HEK293 (cell line): ENCODE measurements around the gene LEF1.
"Not testable (repeated sequence)": the region's sequence is repeated elsewhere in the genome, so short reads cannot be mapped to it uniquely, and the experiment has no call there.

Source experiments
- CTCF ChIA-PET: fragments of 350-600 bp; formaldehyde crosslinking; extraction: SDS; loops from one replicate; lab custom pipeline; 2021; ENCODE audit warnings: antibody characterized with exemption; lab: Yijun Ruan, JAX
- POLR2A ChIA-PET: fragments of 300-600 bp; formaldehyde crosslinking; extraction: SDS; loops from one replicate; lab custom pipeline; 2020; ENCODE audit warnings: antibody characterized with exemption, inconsistent platforms; lab: Yijun Ruan, JAX
- H3K27ac ChIP-seq: fragments of 200-500 bp; sonication (Bioruptor generic); 2 replicates; pipeline ENCODE4 v1.5.1; 2014; ENCODE audit warnings: low read depth, low read length, control low read depth, inconsistent platforms; ENCODE audit errors: extremely low read depth
- H3K36me3 ChIP-seq, 2 experiments: fragments of 200-500 bp in 1 of 2; sonication (Bioruptor generic) in 1 of 2; 1 replicate in 1 of 2; 2 replicates in 1 of 2; pipeline ENCODE4 v1.5.1; 2014 to 2017; ENCODE audit warnings: inconsistent platforms in 2 of 2, low read length in 2 of 2; ENCODE audit not compliant: control insufficient read depth in 2 of 2, insufficient read depth in 1 of 2
- H3K4me1 ChIP-seq: fragments of 200-500 bp; sonication (Bioruptor generic); 2 replicates; pipeline ENCODE4 v1.5.1; 2014; ENCODE audit warnings: mild to moderate bottlenecking, low read length, inconsistent platforms; ENCODE audit not compliant: control insufficient read depth, insufficient read depth
- H3K4me3 ChIP-seq: 2 replicates; pipeline ENCODE4 v1.5.1; 2011; ENCODE audit warnings: low read depth, mild to moderate bottlenecking, control low read depth, low read length, moderate library complexity
- H3K9me3 ChIP-seq: fragments of 200-500 bp; sonication (Bioruptor generic); 2 replicates; pipeline ENCODE4 v1.5.1; 2014; ENCODE audit warnings: low read depth, low read length, inconsistent platforms; ENCODE audit not compliant: control insufficient read depth, insufficient read depth
- CTCF ChIP-seq: fragments of 450-650 bp; formaldehyde crosslinking; IDR thresholded peaks from 2 replicates; pipeline ENCODE4 v1.5.1; 2016; ENCODE audit warnings: missing biosample characterization, missing genetic modification characterization
- HOXA7 ChIP-seq: sonication (generic); formaldehyde crosslinking; IDR thresholded peaks from 2 replicates; pipeline ENCODE4 v1.8.1; 2022; ENCODE audit warnings: missing genetic modification reagents, borderline replicate concordance
- KLF9 ChIP-seq: fragments of 450-650 bp; formaldehyde crosslinking; IDR thresholded peaks from 2 replicates; pipeline ENCODE4 v1.5.1; 2016; ENCODE audit warnings: missing biosample characterization, missing genetic modification characterization, low read depth
- PRDM1 ChIP-seq: fragments of 450-650 bp; formaldehyde crosslinking; IDR thresholded peaks from 2 replicates; pipeline ENCODE4; 2016; ENCODE audit warnings: missing biosample characterization, missing genetic modification characterization
- TCF7L2 ChIP-seq: IDR thresholded peaks from 2 replicates; pipeline ENCODE4 v1.6.1; 2011; ENCODE audit warnings: low read depth, mild to moderate bottlenecking, inconsistent platforms, low read length, moderate library complexity, borderline replicate concordance
- TRIM28 ChIP-seq: IDR thresholded peaks from 2 replicates; pipeline ENCODE4 v1.6.1; 2011; ENCODE audit warnings: low read length, control low read depth, borderline replicate concordance
- ZBTB1 ChIP-seq: fragments of 450-650 bp; formaldehyde crosslinking; IDR thresholded peaks from 2 replicates; pipeline ENCODE4 v1.5.1; 2016; ENCODE audit warnings: missing biosample characterization, missing genetic modification characterization
- ZBTB7A ChIP-seq: fragments of 450-650 bp; formaldehyde crosslinking; IDR thresholded peaks from 2 replicates; pipeline ENCODE4 v1.5.1; 2016; ENCODE audit warnings: low read depth, missing biosample characterization, missing genetic modification characterization
- ZNF175 ChIP-seq: fragments of 450-650 bp; formaldehyde crosslinking; IDR thresholded peaks from 2 replicates; pipeline ENCODE4 v1.5.1; 2016; ENCODE audit warnings: missing biosample characterization, missing genetic modification characterization
- ZNF350 ChIP-seq: fragments of 450-650 bp; formaldehyde crosslinking; IDR thresholded peaks from 2 replicates; pipeline ENCODE4 v1.5.0; 2017; ENCODE audit warnings: missing biosample characterization, mild to moderate bottlenecking, missing genetic modification characterization
- ZNF362 ChIP-seq: fragments of 450-650 bp; formaldehyde crosslinking; IDR thresholded peaks from 2 replicates; pipeline ENCODE4 v1.5.1; 2016; ENCODE audit warnings: missing biosample characterization, missing genetic modification characterization
- ZNF449 ChIP-seq: fragments of 450-650 bp; formaldehyde crosslinking; IDR thresholded peaks from 2 replicates; pipeline ENCODE4 v1.5.1; 2017; ENCODE audit warnings: missing biosample characterization, mild to moderate bottlenecking, missing genetic modification characterization, moderate library complexity
- ZNF530 ChIP-seq: fragments of 450-650 bp; formaldehyde crosslinking; IDR thresholded peaks from 2 replicates; pipeline ENCODE4 v1.5.1; 2016; ENCODE audit warnings: low read depth, missing biosample characterization, missing genetic modification characterization
- ZNF571 ChIP-seq: fragments of 450-650 bp; formaldehyde crosslinking; IDR thresholded peaks from 2 replicates; pipeline ENCODE4 v1.5.0; 2017; ENCODE audit warnings: missing biosample characterization, missing genetic modification characterization
- ZNF624 ChIP-seq: fragments of 450-650 bp; formaldehyde crosslinking; IDR thresholded peaks from 2 replicates; pipeline ENCODE4 v1.5.1; 2017; ENCODE audit warnings: missing biosample characterization, missing genetic modification characterization
- ZNF670 ChIP-seq: fragments of 450-650 bp; formaldehyde crosslinking; IDR thresholded peaks from 2 replicates; pipeline ENCODE4 v1.5.1; 2016; ENCODE audit warnings: missing biosample characterization, missing genetic modification characterization, low read depth
- ZNF692 ChIP-seq: fragments of 450-650 bp; formaldehyde crosslinking; IDR thresholded peaks from 2 replicates; pipeline ENCODE4 v1.5.1; 2016; ENCODE audit warnings: missing biosample characterization, missing genetic modification characterization

The LEF1 gene

GRCh38 chr4:108052558-108053120, 116.1 kb downstream of the LEF1 start:
- H3K4me1 ChIP-seq = no peaks in the 10 kb centered on the region
- no peak overlapping the region for H3K27ac ChIP-seq
- H3K36me3 ChIP-seq = peaks cover 0 to 29% of the 10 kb centered on the region in 2 experiments; a peak in 1 of 3 replicates
- no peak overlapping the region for H3K4me3 ChIP-seq
- ChIA-PET POLR2A (no interaction called here), CTCF (interaction anchor here (0.5 kb wide), 1 partner anchor 37 kb away, joined by 5 read pairs; no protein-coding TSS in a partner anchor)
- H3K9me3 ChIP-seq = no peaks in the 10 kb centered on the region
- TF ChIP-seq TRIM28 = no peak
- TF ChIP-seq ZNF530 (tag by site-specific recombination) = no peak
- TF ChIP-seq, all 188 proteins: peak for 0

GRCh38 chr4:108051343-108051742, 117.4 kb downstream of the LEF1 start:
- Histone ChIP-seq H3K36me3 (peaks cover 0 to 34% of the 10 kb centered on the region in 2 experiments; a peak in 1 of 3 replicates), H3K27ac (no peak overlapping the region), H3K9me3 (no peaks in the 10 kb centered on the region), H3K4me3 (no peak overlapping the region), H3K4me1 (no peaks in the 10 kb centered on the region)
- ChIA-PET CTCF (no interaction called here), POLR2A (no interaction called here)
- TF ChIP-seq ZNF624 (tag by site-specific recombination) (no peak), HOXA7 (no peak), ZBTB1 (no peak), ZBTB7A (tag by site-specific recombination) (no peak), ZNF449 (0 out of 2 replicates have a peak, but pooled peaks have one; percentile 27), ZNF670 (tag by site-specific recombination) (no peak)

GRCh38 chr4:108050166-108051111, 118.3 kb downstream of the LEF1 start:
- H3K9me3 ChIP-seq, CTCF ChIA-PET, POLR2A ChIA-PET, H3K27ac ChIP-seq, H3K4me3 ChIP-seq, H3K4me1 ChIP-seq: not testable (repeated sequence)
- H3K36me3 ChIP-seq = peaks cover 0 to 34% of the 10 kb centered on the region in 2 experiments; a peak in 1 of 3 replicates

GRCh38 chr4:108049406-108049805, 119.3 kb downstream of the LEF1 start:
- no peak overlapping the region for H3K4me3 ChIP-seq
- POLR2A ChIA-PET = no interaction called here
- H3K9me3 ChIP-seq = no peaks in the 10 kb centered on the region
- H3K36me3 ChIP-seq = peaks cover 0 to 34% of the 10 kb centered on the region in 2 experiments; a peak in 1 of 3 replicates
- no peak overlapping the region for H3K27ac ChIP-seq
- H3K4me1 ChIP-seq = no peaks in the 10 kb centered on the region
- CTCF ChIA-PET = no interaction called here
- TF ChIP-seq ZNF350 (tag by site-specific recombination) (no peak), PRDM1 (tag by site-specific recombination) (0 out of 2 replicates have a peak, but pooled peaks have one; percentile 19)
- TF ChIP-seq, all 188 proteins: peak for 1

GRCh38 chr4:108048997-108049396, 119.7 kb downstream of the LEF1 start:
- Histone ChIP-seq H3K27ac (no peak overlapping the region), H3K9me3 (no peaks in the 10 kb centered on the region), H3K36me3 (peaks cover 0 to 30% of the 10 kb centered on the region in 2 experiments; a peak in 1 of 3 replicates), H3K4me3 (no peak overlapping the region), H3K4me1 (no peaks in the 10 kb centered on the region)
- ChIA-PET POLR2A (no interaction called here), CTCF (no interaction called here)
- TF ChIP-seq ZNF692 = no peak
- no peak for TF ChIP-seq TCF7L2
- TF ChIP-seq KLF9 (tag by site-specific recombination) = no peak
- no peak for TF ChIP-seq ZBTB1
- TF ChIP-seq ZNF175 (tag by site-specific recombination) = no peak
- TF ChIP-seq ZNF571 = no peak
- no peak for TF ChIP-seq CTCF (tag by site-specific recombination)
- no peak for TF ChIP-seq ZNF362 (tag by site-specific recombination)
